GM18909 (cell line): ENCODE results near the gene ESAM.
A peak's percentile ranks its signal among the peaks of the same experiment; 100 is the strongest.

ENCODE experiments used
- ATAC-seq: cut with Tn5 transposase; IDR thresholded peaks from one replicate; pipeline ENCODE4 v1.9.1; 2021; ENCODE audit warnings: mild to moderate bottlenecking; ENCODE audit not compliant: unreplicated experiment, poor library complexity

ESAM gene

DNA sequence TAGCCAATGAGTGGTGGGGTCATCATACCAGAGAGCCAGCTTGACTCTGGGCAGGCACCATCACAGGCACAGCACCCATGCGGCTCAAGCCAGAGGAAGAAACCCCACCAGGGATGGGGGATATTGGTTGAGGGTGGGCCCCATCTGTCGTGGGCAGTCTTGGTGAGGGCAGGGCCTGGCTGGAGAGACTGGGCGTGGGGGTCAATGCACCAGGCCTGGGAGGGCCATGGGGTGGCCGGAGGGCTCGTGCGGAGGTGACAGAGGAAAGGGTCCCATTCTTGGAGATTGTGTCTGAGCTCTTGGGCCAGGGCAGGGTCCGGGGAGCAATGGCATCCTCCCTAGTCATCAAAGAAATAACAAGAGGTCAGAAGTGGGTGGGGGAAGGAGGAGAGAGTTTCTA, 8.5 kb downstream of the ESAM start:
- no peak for ATAC-seq

GRCh38 chr11:124753205-124753604, 8.9 kb downstream of the ESAM start:
- ATAC-seq = no peak

GRCh38 chr11:124752471-124753102, 9.5 kb downstream of the ESAM start:
- ATAC-seq = no peak

- no peak for ATAC-seq
Observed at GRCh38 chr11:124751741-124752470, 10.2 kb downstream of the ESAM start, which contains the start of gene VSIG2. Gene VSIG2 (minus strand): TSS chr11:124752255. CDS start chr11:124752137, 118 bp downstream.

GRCh38 chr11:124751391-124751740, 10.7 kb downstream of the ESAM start:
- no peak for ATAC-seq

DNA sequence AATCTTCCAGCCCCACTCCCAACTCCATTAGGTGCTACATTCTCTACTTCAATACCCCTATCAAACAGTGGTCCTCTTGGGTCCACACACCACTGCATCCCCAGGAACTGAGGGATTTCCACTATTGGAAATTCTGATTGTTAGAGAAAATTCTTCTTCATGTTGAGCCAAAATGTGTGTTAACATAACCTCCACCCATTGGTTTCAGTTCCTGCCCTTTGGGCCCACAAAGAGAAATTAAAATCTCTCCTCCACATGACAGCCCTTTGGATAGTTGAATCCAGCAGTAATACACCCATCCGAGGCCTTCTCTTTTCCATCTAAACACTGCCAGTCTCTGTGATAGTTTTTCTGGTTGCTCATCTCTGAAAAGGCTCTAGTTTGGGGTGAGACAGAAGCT, 12.2 kb downstream of the ESAM start:
- ATAC-seq = no peak

DNA sequence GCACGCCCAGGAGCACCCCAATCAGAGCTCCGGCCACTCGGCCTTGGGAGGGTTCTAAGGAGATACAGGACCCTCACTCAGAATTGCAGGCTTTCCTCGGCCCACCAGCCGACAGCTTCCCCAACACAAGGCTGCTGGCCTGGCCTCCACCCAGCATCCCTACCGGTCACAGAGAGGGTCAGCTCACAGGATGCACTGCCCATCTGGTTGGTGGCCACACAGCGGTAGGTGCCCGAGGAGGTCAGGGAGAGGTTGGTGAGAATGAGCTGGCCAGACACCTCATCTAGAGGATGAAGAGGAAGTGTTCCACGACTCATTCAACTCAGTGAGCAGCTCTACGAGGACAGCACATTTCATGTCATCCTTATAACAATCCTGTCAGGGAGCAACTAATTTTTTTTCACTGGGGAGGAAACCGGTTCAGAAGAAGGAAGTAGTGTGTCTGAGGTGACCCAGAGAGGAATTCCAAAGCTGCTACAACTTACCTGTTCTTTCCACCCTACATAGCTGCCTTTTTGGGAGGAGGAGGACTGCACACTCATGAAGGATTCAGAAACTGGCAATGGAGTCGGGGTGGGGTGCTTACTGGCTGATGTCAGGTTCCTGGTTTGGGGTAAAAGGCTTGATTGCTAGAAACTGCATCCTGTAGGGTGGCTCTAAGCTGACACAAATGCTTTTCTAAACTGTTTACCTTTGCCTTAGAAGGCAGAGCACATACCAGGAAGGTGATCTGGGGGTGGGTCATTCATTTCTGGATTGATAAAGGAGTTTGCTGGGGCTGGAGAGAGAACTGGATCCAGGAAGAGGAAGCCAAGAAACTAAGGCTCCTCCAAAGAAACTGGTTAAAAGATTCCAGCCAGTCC, 13.4 kb downstream of the ESAM start:
- ATAC-seq = no peak

GRCh38 chr11:124748100-124748418, 14.0 kb downstream of the ESAM start:
- ATAC-seq = no peak

GRCh38 chr11:124747406-124748099, 14.5 kb downstream of the ESAM start:
- ATAC-seq = no peak

- ATAC-seq = peak; percentile 92
Observed at GRCh38 chr11:124746621-124747243, 15.4 kb downstream of the ESAM start.

DNA sequence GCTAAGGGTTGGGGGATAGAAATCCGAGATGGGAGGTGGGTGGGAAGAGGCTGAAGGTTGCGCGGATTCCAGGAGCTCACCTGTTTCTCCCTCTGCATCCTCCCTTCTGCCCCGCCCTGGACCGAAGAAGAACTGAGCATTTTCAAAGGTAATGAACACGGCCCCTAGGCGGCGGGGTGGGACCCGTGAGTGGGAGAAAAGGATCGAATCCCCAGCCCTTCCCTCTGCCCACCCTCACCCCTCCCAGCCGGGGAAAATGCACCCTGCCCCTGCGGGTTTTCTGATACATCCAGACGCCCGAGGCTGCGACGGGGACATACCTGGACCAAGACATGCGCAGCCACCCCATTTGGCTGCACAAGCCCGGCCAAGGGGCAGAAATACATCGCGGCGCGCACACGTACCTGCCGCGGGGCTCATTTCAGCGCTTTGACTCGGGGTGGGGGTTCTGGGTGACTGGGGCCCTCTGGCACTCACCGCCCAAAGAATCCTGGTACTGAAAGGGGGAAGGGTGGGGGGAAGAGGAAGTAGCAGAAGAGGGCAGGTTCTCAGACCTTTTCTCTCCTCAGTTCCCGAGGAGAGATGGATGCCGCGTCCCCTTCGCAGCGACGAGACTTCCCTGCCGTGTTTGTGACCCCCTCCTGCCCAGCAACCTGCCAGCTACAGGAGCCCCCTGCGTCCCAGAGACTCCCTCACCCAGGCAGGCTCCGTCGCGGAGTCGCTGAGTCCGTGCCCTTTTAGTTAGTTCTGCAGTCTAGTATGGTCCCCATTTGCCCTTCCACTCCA, 16.1 kb downstream of the ESAM start:
- peak; percentile 17 for ATAC-seq

- ATAC-seq = no peak
Observed at GRCh38 chr11:124745270-124745834, 16.7 kb downstream of the ESAM start.

GRCh38 chr11:124743050-124743449, 19.0 kb downstream of the ESAM start:
- no peak for ATAC-seq

- ATAC-seq = no peak
Observed at GRCh38 chr11:124742555-124742954, 19.5 kb downstream of the ESAM start.

DNA sequence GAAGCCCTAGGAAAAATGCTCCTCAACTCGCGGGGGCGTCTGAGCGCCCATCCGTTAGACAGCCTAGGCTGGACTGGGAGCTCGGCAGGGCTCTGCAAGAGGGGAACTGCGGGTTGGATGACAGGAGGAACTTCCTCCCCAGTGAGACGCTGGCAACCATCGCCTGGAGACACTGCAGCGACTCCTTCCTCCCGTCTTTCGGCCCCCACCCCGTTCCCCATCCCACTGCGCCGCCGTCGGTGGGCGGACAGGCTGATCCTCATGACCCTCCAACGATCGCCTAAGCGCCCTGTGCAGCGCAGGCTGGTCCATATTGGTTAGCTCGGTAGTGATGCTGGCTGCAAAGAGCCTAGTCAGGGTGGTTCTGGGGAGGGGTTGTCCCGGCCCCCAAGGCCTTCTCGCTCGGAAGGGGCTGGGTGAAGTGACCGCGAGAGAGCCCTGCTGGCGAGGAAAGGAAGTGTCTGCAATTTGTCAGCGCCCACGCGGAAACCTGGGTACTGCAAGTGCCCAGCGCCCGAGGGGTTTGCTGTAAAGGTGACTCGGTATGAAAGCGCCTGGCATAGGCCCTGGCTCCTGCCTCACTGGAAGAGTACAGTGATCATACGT, 21.7 kb downstream of the ESAM start:
- ATAC-seq = peak; percentile 50

DNA sequence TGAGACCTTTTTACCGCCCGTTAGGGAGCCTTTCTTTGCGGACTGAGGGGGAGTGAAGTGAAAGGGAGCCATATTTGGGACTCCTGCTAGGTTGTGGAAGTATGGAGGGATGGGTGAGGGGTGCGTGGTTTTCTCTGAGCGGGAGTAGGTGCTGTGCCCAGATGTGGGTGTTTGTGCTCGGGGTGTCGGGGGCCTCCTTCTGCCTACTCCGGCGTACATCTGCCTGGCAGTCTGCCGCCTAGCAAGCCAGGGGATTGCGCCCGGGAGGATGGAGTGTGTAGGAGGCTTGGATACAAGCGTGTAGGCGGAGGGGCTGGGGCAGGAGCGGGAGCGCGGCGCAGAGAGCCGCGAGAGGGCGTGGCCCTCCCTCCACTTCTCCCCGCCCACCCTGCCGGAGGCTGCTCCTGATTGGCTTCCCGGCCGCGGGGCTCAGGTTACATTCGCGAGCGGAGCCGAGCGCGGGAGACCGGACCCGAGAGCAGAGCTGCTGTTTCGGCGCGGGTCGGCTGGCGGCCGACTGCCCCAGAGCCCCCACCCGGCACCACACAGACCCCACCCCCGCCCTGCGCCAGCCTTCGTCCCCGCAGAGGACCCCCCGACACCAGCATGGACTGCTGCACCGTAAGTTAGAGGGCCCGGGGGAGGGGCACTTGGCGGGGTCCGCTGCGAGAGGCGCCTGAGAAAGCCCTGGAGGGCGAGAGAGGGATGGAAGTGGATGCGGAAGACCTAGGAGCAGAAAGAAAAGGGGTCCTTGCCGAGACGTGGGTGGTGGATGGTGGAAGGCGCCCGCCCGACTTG, 22.4 kb downstream of the ESAM start, which contains the start of gene NRGN:
Gene NRGN (plus strand): TSS at position 464 of the 798 bp plus-strand sequence. CDS start 143 bp downstream, at position 607.
- ATAC-seq = peak; percentile 97

DNA sequence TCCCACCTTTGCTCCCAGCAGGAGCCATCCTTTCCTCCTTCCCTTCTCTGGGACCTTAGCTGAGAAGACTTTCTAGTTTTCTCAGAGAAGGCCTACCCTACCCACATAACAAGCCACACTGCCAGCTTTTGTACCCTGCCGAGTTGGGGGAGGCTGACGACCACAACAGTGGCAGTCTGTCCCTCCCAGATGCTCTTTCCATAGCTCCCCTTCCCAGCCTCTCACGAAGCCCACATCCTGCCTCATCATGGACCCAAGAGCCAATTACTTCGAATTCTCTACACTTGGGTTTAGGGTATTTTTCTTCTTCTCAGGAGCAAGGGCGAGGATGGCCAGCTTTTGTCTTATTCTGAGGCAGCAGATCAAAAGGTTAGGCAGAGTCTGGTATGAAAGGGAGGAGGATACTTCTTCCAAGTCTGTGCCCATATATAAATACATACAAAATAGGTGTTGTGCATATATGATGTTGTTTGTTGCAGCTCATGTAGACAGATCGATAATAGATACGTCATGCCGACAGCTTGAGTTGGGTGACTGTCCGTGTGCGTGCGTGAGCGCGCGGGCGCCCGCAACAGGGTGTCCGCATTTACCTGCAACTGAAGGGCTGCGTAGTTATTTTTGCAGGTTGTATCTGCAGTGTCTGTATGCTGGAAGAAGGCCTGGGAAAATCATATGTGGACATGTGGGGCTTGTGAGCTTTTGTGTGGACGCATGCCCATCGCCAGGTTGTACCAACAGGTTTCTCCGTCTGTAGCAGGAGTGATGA, 23.2 kb downstream of the ESAM start:
- no peak for ATAC-seq
